Measurements from ENCODE around the gene GYPA. TPM values are rescaled to one million over a fixed set of nuclear protein-coding genes. Genes with fewer than 3 reads are reported as not detected.

Gene GYPA
- total and polyA plus RNA-seq, 2 experiments from 2014 or later: not detected

GRCh38 chr4:144176476-144176875 is 36.0 kb upstream of the GYPA start:
- H3F3A ChIP-seq (replicated peaks; ENCODE audit: low read depth): no peaks in the 10 kb centered on the region
- H3K4me2 ChIP-seq: no peak overlapping the region
- DNase-seq (ENCODE audit: low spot score): no peak
- H3K9me2 ChIP-seq (ENCODE audit: insufficient read depth): 0 out of 2 replicates have a peak, but pooled peaks cover 3% of the 10 kb centered on the region
- H3K27ac ChIP-seq (ENCODE audit: low read depth): no peak overlapping the region
- no peak for TF ChIP-seq CTCF (conservative IDR thresholded peaks at IDR 0.05; ENCODE audit: low read depth in 2 of 2)
- no peak for TF ChIP-seq CREB1 (CRISPR knock-in tag; IDR thresholded peaks at IDR 0.05; ENCODE audit: low read depth)
- TF ChIP-seq REST (IDR thresholded peaks at IDR 0.05; ENCODE audit: unreplicated experiment): no peak
- TF ChIP-seq EZH2 (IDR thresholded peaks at IDR 0.05; ENCODE audit: low read depth, unreplicated experiment): no peak
- no peak for TF ChIP-seq POLR2AphosphoS5 (IDR thresholded peaks at IDR 0.05; ENCODE audit: low read depth)
- TF ChIP-seq EZH2phosphoT487 (IDR thresholded peaks at IDR 0.05; ENCODE audit: unreplicated experiment): no peak
- TF ChIP-seq ETS1 (IDR thresholded peaks at IDR 0.05): no peak
- TF ChIP-seq JUNB (IDR thresholded peaks at IDR 0.05; ENCODE audit: unreplicated experiment): no peak
- TF ChIP-seq NANOG (IDR thresholded peaks at IDR 0.05; ENCODE audit: borderline replicate concordance): no peak
- no peak for TF ChIP-seq STAT1 (IDR thresholded peaks at IDR 0.05; ENCODE audit: unreplicated experiment)
- no peak for TF ChIP-seq ZNF114 (CRISPR knock-in tag; IDR thresholded peaks at IDR 0.05)
- TF ChIP-seq ZNF331 (CRISPR knock-in tag; IDR thresholded peaks at IDR 0.05; ENCODE audit: low read depth): no peak
- TF ChIP-seq ZNF462 (CRISPR knock-in tag; IDR thresholded peaks at IDR 0.05): no peak
- no peaks in the 10 kb centered on the region for H3K27me3 Mint-ChIP-seq (ENCODE audit: insufficient read depth, low read depth, poor library complexity)
- no peak overlapping the region for H3K4me3 Mint-ChIP-seq
- H3K9me3 Mint-ChIP-seq: no peaks in the 10 kb centered on the region
- ATAC-seq: no peak
- H3K36me3 Mint-ChIP-seq (ENCODE audit: low read depth): no peaks in the 10 kb centered on the region
- H3K36me3 ChIP-seq (ENCODE audit: insufficient read depth): no peaks in the 10 kb centered on the region
- H3K4me3 ChIP-seq: no peak overlapping the region
- H3K4me1 Mint-ChIP-seq: peaks cover 17% of the 10 kb centered on the region
- H2AFZ ChIP-seq: no peak overlapping the region
- no peak overlapping the region for H3K27ac Mint-ChIP-seq
- H4K20me1 ChIP-seq (replicated peaks; ENCODE audit: insufficient read depth): no peaks in the 10 kb centered on the region
- H3K4me1 ChIP-seq (ENCODE audit: insufficient read depth): 0 out of 2 replicates have a peak, but pooled peaks cover 10% of the 10 kb centered on the region
- H3K79me2 ChIP-seq (replicated peaks; ENCODE audit: insufficient read depth): no peaks in the 10 kb centered on the region
- H3K27me3 ChIP-seq (ENCODE audit: insufficient read depth): no peaks in the 10 kb centered on the region

All from GM23338 (cell line).